HEK293T (cell line): Measurements from ENCODE around the gene NF1.

Experiments
- ARNT ChIP-seq: fragments of 450-650 bp; IDR thresholded peaks from 2 replicates; pipeline ENCODE4 v1.6.1; 2017; ENCODE audit warnings: mild to moderate bottlenecking
- BHLHE40 ChIP-seq: fragments of 450-650 bp; IDR thresholded peaks from 2 replicates; pipeline ENCODE4 v1.6.1; 2016; ENCODE audit warnings: mild to moderate bottlenecking, moderate library complexity, borderline replicate concordance
- CTBP1 ChIP-seq: fragments of 450-650 bp; IDR thresholded peaks from 2 replicates; pipeline ENCODE4 v1.6.1; 2016; ENCODE audit warnings: borderline replicate concordance
- ELF4 ChIP-seq: fragments of 450-650 bp; IDR thresholded peaks from 2 replicates; pipeline ENCODE4 v1.6.1; 2017; ENCODE audit warnings: antibody characterized with exemption
- FOXA1 ChIP-seq: fragments of 450-650 bp; IDR thresholded peaks from 2 replicates; pipeline ENCODE4 v1.6.1; 2016; ENCODE audit warnings: mild to moderate bottlenecking
- FOXM1 ChIP-seq: fragments of 450-650 bp; IDR thresholded peaks from 2 replicates; pipeline ENCODE4 v1.6.1; 2017; ENCODE audit warnings: mild to moderate bottlenecking, borderline replicate concordance
- LEF1 ChIP-seq: fragments of 450-650 bp; IDR thresholded peaks from 2 replicates; pipeline ENCODE4 v1.6.1; 2017; ENCODE audit warnings: mild to moderate bottlenecking, borderline replicate concordance
- NFRKB ChIP-seq: fragments of 450-650 bp; IDR thresholded peaks from 2 replicates; pipeline ENCODE4 v1.6.1; 2016; ENCODE audit warnings: mild to moderate bottlenecking, moderate library complexity
- SP1 ChIP-seq: fragments of 450-650 bp; IDR thresholded peaks from 2 replicates; pipeline ENCODE4 v1.6.1; 2017
- SUZ12 ChIP-seq: fragments of 450-650 bp; IDR thresholded peaks from 2 replicates; pipeline ENCODE4 v1.6.1; 2016; ENCODE audit warnings: mild to moderate bottlenecking
- TARDBP ChIP-seq: fragments of 450-650 bp; IDR thresholded peaks from 2 replicates; pipeline ENCODE4 v1.6.1; 2016

DNA sequence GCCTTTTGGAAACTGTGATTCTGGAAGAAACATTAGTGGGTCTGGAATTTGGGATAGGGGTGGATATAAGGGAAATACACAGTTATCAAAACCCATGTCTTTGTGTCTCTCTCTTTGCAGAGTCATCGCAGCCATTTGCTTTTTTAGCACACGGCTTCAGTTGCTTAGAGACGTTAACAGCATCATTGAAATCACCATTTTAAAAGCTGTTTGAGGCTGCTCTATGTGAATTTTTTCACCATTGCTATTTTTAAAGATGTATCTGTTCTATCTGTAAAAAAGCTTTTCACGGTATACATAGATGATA, 155.0 kb downstream of the NF1 start:
- TF ChIP-seq SP1 (no peak), CTBP1 (no peak), LEF1 (no peak), FOXA1 (no peak), SUZ12 (no peak), BHLHE40 (no peak), ARNT (no peak), TARDBP (no peak), ELF4 (no peak), NFRKB (no peak), FOXM1 (no peak)
